GM19372 (cell line): Measurements from ENCODE around the gene ERICH4.

Source experiments
- ATAC-seq: cut with Tn5 transposase; IDR thresholded peaks from one replicate; pipeline ENCODE4 v1.9.1; 2021; ENCODE audit warnings: mild to moderate bottlenecking, low read depth, moderate library complexity; ENCODE audit not compliant: unreplicated experiment

ERICH4 gene

GRCh38 chr19:41413947-41414346 is 29.0 kb upstream of the ERICH4 start:
- no peak for ATAC-seq

- no peak for ATAC-seq
These were observed 28.5 kb upstream of the ERICH4 start for GRCh38 chr19:41414461-41414860.

- no peak for ATAC-seq
These were observed 27.8 kb upstream of the ERICH4 start for GRCh38 chr19:41415154-41415571.

- ATAC-seq: no peak
These were observed 26.7 kb upstream of the ERICH4 start for GRCh38 chr19:41416194-41416674.

- ATAC-seq: no peak
These were observed 22.7 kb upstream of the ERICH4 start for GRCh38 chr19:41420101-41420880.

- ATAC-seq: no peak
These were observed 21.6 kb upstream of the ERICH4 start for GRCh38 chr19:41421314-41421713.

- no peak for ATAC-seq
These were observed 21.0 kb upstream of the ERICH4 start for GRCh38 chr19:41421973-41422372.

- ATAC-seq: no peak
These were observed 20.5 kb upstream of the ERICH4 start for GRCh38 chr19:41422456-41422855.

- ATAC-seq: no peak
These were observed 20.0 kb upstream of the ERICH4 start for GRCh38 chr19:41422955-41423354.

- no peak for ATAC-seq
These were observed 18.4 kb upstream of the ERICH4 start for GRCh38 chr19:41424335-41425173.

- no peak for ATAC-seq
These were observed 17.5 kb upstream of the ERICH4 start for GRCh38 chr19:41425174-41426115.

GRCh38 chr19:41426116-41426841 is 16.7 kb upstream of the ERICH4 start:
- no peak for ATAC-seq

GRCh38 chr19:41426952-41427646 is 15.9 kb upstream of the ERICH4 start, which contains the start of gene B3GNT8:
B3GNT8 (minus strand) TSS chr19:41427374; CDS start chr19:41426778, 596 bp downstream.
- no peak for ATAC-seq

- no peak for ATAC-seq
These were observed 15.1 kb upstream of the ERICH4 start for GRCh38 chr19:41427647-41428480.

- ATAC-seq: no peak
These were observed 14.5 kb upstream of the ERICH4 start for GRCh38 chr19:41428481-41428859.

GRCh38 chr19:41430922-41431321 is 12.0 kb upstream of the ERICH4 start:
- no peak for ATAC-seq

- ATAC-seq: no peak
These were observed 11.2 kb upstream of the ERICH4 start for GRCh38 chr19:41431426-41432386.
